K562 (cell line): ENCODE measurements around the gene SLC22A4.

Source experiments
- ARHGAP35 ChIP-seq: fragments of 450-650 bp; IDR thresholded peaks from 2 replicates; pipeline ENCODE4 v1.6.1; 2018; ENCODE audit not compliant: partially characterized antibody
- ATF3 ChIP-seq, 2 experiments: fragments of 450-650 bp in 1 of 2; sonication (generic) in 1 of 2; formaldehyde crosslinking in 1 of 2; IDR thresholded peaks in 1 of 2; conservative IDR thresholded peaks in 1 of 2; 2 replicates each; pipeline versions ENCODE4 v1.6.1 to v1.8.1; 2016 to 2023; ENCODE audit warnings: mild to moderate bottlenecking in 2 of 2, moderate library complexity in 2 of 2, inconsistent platforms in 1 of 2, missing genetic modification reagents in 1 of 2
- CEBPB ChIP-seq: fragments of 450-650 bp; IDR thresholded peaks from 2 replicates; pipeline ENCODE4 v1.6.1; 2016; ENCODE audit warnings: missing genetic modification characterization, missing compliant biosample characterization
- KLF6 ChIP-seq: fragments of 250-450 bp; sonication (Bioruptor Pico); IDR thresholded peaks from 2 replicates; pipeline ENCODE4 v1.4.0; 2020; ENCODE audit warnings: mild to moderate bottlenecking, moderate library complexity, borderline replicate concordance
- MYNN ChIP-seq, 2 experiments: sonication (generic); formaldehyde crosslinking in 1 of 2; IDR thresholded peaks; 2 replicates each; pipeline versions ENCODE4 v1.5.0 to v1.6.1; 2016 to 2020; ENCODE audit warnings: antibody characterized with exemption in 1 of 2, missing genetic modification reagents in 1 of 2
- POLR2A ChIP-seq: fragments of 450-650 bp; conservative IDR thresholded peaks from 2 replicates; pipeline ENCODE4 v1.6.1; 2016
- TFE3 ChIP-seq: fragments of 450-650 bp; formaldehyde crosslinking; IDR thresholded peaks from 2 replicates; pipeline ENCODE4 v1.4.0; 2020; ENCODE audit warnings: mild to moderate bottlenecking, mixed read lengths
- ZNF639 ChIP-seq, 2 experiments: fragments of 200-800 bp in 1 of 2; sonication (Bioruptor generic) in 1 of 2; sonication (generic) in 1 of 2; formaldehyde crosslinking in 1 of 2; IDR thresholded peaks in 1 of 2; conservative IDR thresholded peaks in 1 of 2; 2 replicates each; pipeline versions ENCODE4 v1.5.0 to v1.6.1; 2016 to 2020; ENCODE audit warnings: missing compliant biosample characterization in 1 of 2, missing genetic modification characterization in 1 of 2, missing genetic modification reagents in 1 of 2
- ZNF766 ChIP-seq: fragments of 200-800 bp; sonication (Bioruptor generic); conservative IDR thresholded peaks from 2 replicates; pipeline ENCODE4 v1.6.1; 2016; ENCODE audit warnings: missing genetic modification characterization, missing compliant biosample characterization

- TF ChIP-seq ATF3 (IDR thresholded peaks at IDR 0.05) (no peak), ATF3 (CRISPR knock-in tag; conservative IDR thresholded peaks at IDR 0.05) (no peak), POLR2A (no peak), CEBPB (tag) (no peak), ARHGAP35 (no peak), KLF6 (CRISPR knock-in tag) (no peak), ZNF766 (CRISPR knock-in tag) (no peak), MYNN (IDR thresholded peaks at IDR 0.05) (no peak), MYNN (CRISPR knock-in tag; IDR thresholded peaks at IDR 0.05) (no peak), ZNF639 (CRISPR knock-in tag; conservative IDR thresholded peaks at IDR 0.05 in 1 of 2, IDR thresholded peaks at IDR 0.05 in 1 of 2) (no peak), TFE3 (CRISPR knock-in tag) (no peak)
Observed at GRCh38 chr5:132355140-132355765, 61.1 kb downstream of the SLC22A4 start.
